Muscle of leg (tissue), 11 donors: Measurements from ENCODE around the gene CHCHD6. TPM values are rescaled to one million over a fixed set of nuclear protein-coding genes. Genes with fewer than 3 reads are reported as not detected.

Source experiments
- DNase-seq: peaks from one replicate; pipeline ENCODE4 v3.0.0; 2013
- H3K27ac ChIP-seq: one replicate; pipeline ENCODE4 v1.5.1; 2013; ENCODE audit warnings: mild to moderate bottlenecking, low read length, control low read depth
- H3K27me3 ChIP-seq: one replicate; pipeline ENCODE4 v1.6.1; 2013; ENCODE audit warnings: low read length; ENCODE audit not compliant: control insufficient read depth, insufficient read depth
- H3K36me3 ChIP-seq: one replicate; pipeline ENCODE4 v1.6.1; 2013; ENCODE audit warnings: low read length; ENCODE audit not compliant: control insufficient read depth, insufficient read depth
- H3K4me1 ChIP-seq: one replicate; pipeline ENCODE4 v1.6.1; 2013; ENCODE audit warnings: low read length; ENCODE audit not compliant: control insufficient read depth, insufficient read depth
- H3K4me3 ChIP-seq: one replicate; pipeline ENCODE4 v1.5.1; 2013; ENCODE audit warnings: low read length, control low read depth
- H3K9me3 ChIP-seq: replicated peaks from 2 replicates; pipeline ENCODE4 v1.6.1; 2013; ENCODE audit warnings: low read depth, low read length; ENCODE audit not compliant: control insufficient read depth
- WGBS: methylation state at CpG from one replicate; pipeline ENCODE4 v1.1.5; 2013; ENCODE audit warnings: missing lambda C conversion rate; ENCODE audit not compliant: insufficient coverage; 5-methylcytosine and 5-hydroxymethylcytosine counted together
- polyA plus RNA-seq, 8 donors: library from polyadenylated mRNA; unstranded; fragments of 120-200 nt; gene quantifications; one replicate each; pipeline versions ENCODE4 v1.2.1 to v1.2.3, GENCODE V29; 2013; ENCODE audit warnings: inconsistent platforms in 1 of 8, low replicate concordance in 1 of 8; ENCODE audit not compliant: insufficient read length in 8 of 8, insufficient read depth in 1 of 8
- total RNA-seq: library from RNA; stranded (reverse); fragments of 120-200 nt; gene quantifications from one replicate; pipeline ENCODE4 v1.2.4, GENCODE V29; 2013

The CHCHD6 gene
- total and polyA plus RNA-seq, 9 donors = 7.3 to 11.8 (median 8.7) TPM

- Histone ChIP-seq H3K9me3 (no peaks in the 10 kb centered on the region), H3K36me3 (peaks cover 46% of the 10 kb centered on the region), H3K27ac (no peak overlapping the region), H3K4me3 (no peak overlapping the region), H3K27me3 (no peaks in the 10 kb centered on the region), H3K4me1 (peaks cover 87% of the 10 kb centered on the region)
- 38% methylated on average over 5 of the region's 10 CpGs for WGBS
- peak; percentile 52 for DNase-seq
These were observed 290.7 kb downstream of the CHCHD6 start for GRCh38 chr3:126994661-126995245.

- Histone ChIP-seq H3K4me1 (peaks cover 88% of the 10 kb centered on the region), H3K4me3 (no peak overlapping the region), H3K9me3 (no peaks in the 10 kb centered on the region), H3K27ac (no peak overlapping the region), H3K27me3 (no peaks in the 10 kb centered on the region), H3K36me3 (peaks cover 40% of the 10 kb centered on the region)
- WGBS = 71% methylated on average over 10 of the region's 12 CpGs
- DNase-seq = no peak
These were observed 291.3 kb downstream of the CHCHD6 start for GRCh38 chr3:126995254-126995780.

- Histone ChIP-seq H3K4me3 (no peak overlapping the region), H3K9me3 (no peaks in the 10 kb centered on the region), H3K4me1 (peaks cover 88% of the 10 kb centered on the region), H3K27me3 (no peaks in the 10 kb centered on the region), H3K36me3 (peaks cover 34% of the 10 kb centered on the region), H3K27ac (no peak overlapping the region)
- DNase-seq = no peak
- WGBS = 87% methylated on average over 8 of the region's 11 CpGs
These were observed 292.0 kb downstream of the CHCHD6 start for GRCh38 chr3:126995926-126996512.

GRCh38 chr3:126996905-126997304 is 292.9 kb downstream of the CHCHD6 start:
- Histone ChIP-seq H3K27me3 (no peaks in the 10 kb centered on the region), H3K4me1 (peaks cover 93% of the 10 kb centered on the region), H3K36me3 (peaks cover 25% of the 10 kb centered on the region), H3K9me3 (no peaks in the 10 kb centered on the region), H3K4me3 (no peak overlapping the region), H3K27ac (no peak overlapping the region)
- WGBS = 83% methylated on average over 4 of the region's 7 CpGs
- no peak for DNase-seq

- 78% methylated on average over 16 of the region's 19 CpGs for WGBS
- Histone ChIP-seq H3K4me1 (peaks cover 94% of the 10 kb centered on the region), H3K4me3 (no peak overlapping the region), H3K9me3 (no peaks in the 10 kb centered on the region), H3K36me3 (peaks cover 21% of the 10 kb centered on the region), H3K27ac (no peak overlapping the region), H3K27me3 (no peaks in the 10 kb centered on the region)
- no peak for DNase-seq
These were observed 293.5 kb downstream of the CHCHD6 start for GRCh38 chr3:126997455-126998038.

GRCh38 chr3:126998320-126998719 is 294.3 kb downstream of the CHCHD6 start:
- H3K27me3 ChIP-seq = no peaks in the 10 kb centered on the region
- WGBS = 94% methylated on average over 2 of the region's 4 CpGs

GRCh38 chr3:126998728-126999127 is 294.7 kb downstream of the CHCHD6 start:
- Histone ChIP-seq H3K27me3 (no peaks in the 10 kb centered on the region), H3K27ac (no peak overlapping the region), H3K4me1 (peaks cover 94% of the 10 kb centered on the region), H3K9me3 (no peaks in the 10 kb centered on the region), H3K36me3 (peaks cover 21% of the 10 kb centered on the region), H3K4me3 (no peak overlapping the region)
- 27% methylated on average over 1 of the region's 3 CpGs for WGBS
- DNase-seq = no peak

More at GRCh38 chr3:126998320-126998719, 294.3 kb downstream of the CHCHD6 start:
- no peak for DNase-seq
- Histone ChIP-seq H3K4me1 (peaks cover 94% of the 10 kb centered on the region), H3K4me3 (no peak overlapping the region), H3K27ac (no peak overlapping the region), H3K36me3 (peaks cover 18% of the 10 kb centered on the region), H3K9me3 (no peaks in the 10 kb centered on the region)

- 75% methylated on average over 15 of the region's 15 CpGs for WGBS
- H3K9me3 ChIP-seq = no peaks in the 10 kb centered on the region
- no peaks in the 10 kb centered on the region for H3K27me3 ChIP-seq
- H3K4me3 ChIP-seq = no peak overlapping the region
- H3K36me3 ChIP-seq = peaks cover 20% of the 10 kb centered on the region
- peak; percentile 66 for DNase-seq
- H3K4me1 ChIP-seq = peaks cover 94% of the 10 kb centered on the region
- H3K27ac ChIP-seq = peak overlapping the region; percentile 6
These were observed 295.3 kb downstream of the CHCHD6 start for GRCh38 chr3:126999383-126999782.

GRCh38 chr3:127000119-127000518 is 296.1 kb downstream of the CHCHD6 start:
- 60% methylated on average over 11 of the region's 15 CpGs for WGBS
- Histone ChIP-seq H3K4me1 (peaks cover 91% of the 10 kb centered on the region), H3K9me3 (no peaks in the 10 kb centered on the region), H3K4me3 (no peak overlapping the region), H3K27ac (peak overlapping the region; percentile 35), H3K36me3 (peaks cover 20% of the 10 kb centered on the region), H3K27me3 (no peaks in the 10 kb centered on the region)
- peak; percentile 86 for DNase-seq

- Histone ChIP-seq H3K4me1 (peaks cover 86% of the 10 kb centered on the region), H3K9me3 (no peaks in the 10 kb centered on the region), H3K27me3 (no peaks in the 10 kb centered on the region), H3K4me3 (no peak overlapping the region), H3K27ac (peak overlapping the region; percentile 35), H3K36me3 (peaks cover 21% of the 10 kb centered on the region)
- 75% methylated on average over 8 of the region's 12 CpGs for WGBS
- peak; percentile 76 for DNase-seq
These were observed 296.7 kb downstream of the CHCHD6 start for GRCh38 chr3:127000761-127001160.
